ENCODE data around the gene ASPRV1. TPM values are rescaled to one million over a fixed set of nuclear protein-coding genes. Genes with fewer than 3 reads are reported as not detected.

Gene ASPRV1
- total RNA-seq, 1 donor from 2014 or later, result 0.63 TPM

GRCh38 chr2:69936906-69937305, 24.5 kb downstream of the ASPRV1 start:
- peaks cover 62% of the 10 kb centered on the region for H3K36me3 ChIP-seq
- no peak overlapping the region for H3K4me3 ChIP-seq
- no peaks in the 10 kb centered on the region for H3K9me3 ChIP-seq (replicated peaks)
- DNase-seq, result no peak
- TF ChIP-seq CTCF (IDR thresholded peaks at IDR 0.05; ENCODE audit: borderline replicate concordance), result no peak
- no peaks in the 10 kb centered on the region for H3K27me3 ChIP-seq (ENCODE audit: low read depth)
- no peak overlapping the region for H3K27ac ChIP-seq (replicated peaks)
- H3K4me1 ChIP-seq, result peaks cover 18% of the 10 kb centered on the region
- intact Hi-C loops (cut with micrococcal nuclease), result no loop called here

- H3K27ac ChIP-seq (replicated peaks), result no peak overlapping the region
- peaks cover 18% of the 10 kb centered on the region for H3K4me1 ChIP-seq
- no peak overlapping the region for H3K4me3 ChIP-seq
- intact Hi-C loops (cut with micrococcal nuclease), result no loop called here
- H3K27me3 ChIP-seq (ENCODE audit: low read depth), result no peaks in the 10 kb centered on the region
- no peaks in the 10 kb centered on the region for H3K9me3 ChIP-seq (replicated peaks)
- TF ChIP-seq CTCF (IDR thresholded peaks at IDR 0.05; ENCODE audit: borderline replicate concordance), result no peak
- peaks cover 45% of the 10 kb centered on the region for H3K36me3 ChIP-seq
- DNase-seq, result no peak
These were observed 26.4 kb downstream of the ASPRV1 start for GRCh38 chr2:69935011-69935410.

- intact Hi-C loops (cut with micrococcal nuclease), result no loop called here
- no peak for DNase-seq
- no peak for TF ChIP-seq CTCF (IDR thresholded peaks at IDR 0.05; ENCODE audit: borderline replicate concordance)
- H3K27me3 ChIP-seq (ENCODE audit: low read depth), result no peaks in the 10 kb centered on the region
- no peak overlapping the region for H3K27ac ChIP-seq (replicated peaks)
- peaks cover 43% of the 10 kb centered on the region for H3K36me3 ChIP-seq
- H3K4me3 ChIP-seq, result no peak overlapping the region
- no peaks in the 10 kb centered on the region for H3K9me3 ChIP-seq (replicated peaks)
- peaks cover 18% of the 10 kb centered on the region for H3K4me1 ChIP-seq
These were observed 26.9 kb downstream of the ASPRV1 start for GRCh38 chr2:69934614-69934908.

GRCh38 chr2:69933839-69934613, 27.4 kb downstream of the ASPRV1 start:
- intact Hi-C loops (cut with micrococcal nuclease), result no loop called here
- Histone ChIP-seq H3K4me1 (peaks cover 18% of the 10 kb centered on the region), H3K27me3 (ENCODE audit: low read depth) (no peaks in the 10 kb centered on the region), H3K27ac (replicated peaks) (peak overlapping the region; percentile 28), H3K9me3 (replicated peaks) (no peaks in the 10 kb centered on the region), H3K36me3 (peaks cover 38% of the 10 kb centered on the region), H3K4me3 (no peak overlapping the region)
- TF ChIP-seq CTCF (IDR thresholded peaks at IDR 0.05; ENCODE audit: borderline replicate concordance), result no peak
- DNase-seq, result no peak

GRCh38 chr2:69933254-69933828, 28.1 kb downstream of the ASPRV1 start:
- intact Hi-C loops (cut with micrococcal nuclease), result no loop called here
- DNase-seq, result no peak
- no peak for TF ChIP-seq CTCF (IDR thresholded peaks at IDR 0.05; ENCODE audit: borderline replicate concordance)
- H3K27ac ChIP-seq (replicated peaks), result peak overlapping the region; percentile 28
- peaks cover 18% of the 10 kb centered on the region for H3K4me1 ChIP-seq
- H3K36me3 ChIP-seq, result peaks cover 32% of the 10 kb centered on the region
- no peaks in the 10 kb centered on the region for H3K27me3 ChIP-seq (ENCODE audit: low read depth)
- no peaks in the 10 kb centered on the region for H3K9me3 ChIP-seq (replicated peaks)
- no peak overlapping the region for H3K4me3 ChIP-seq
